ENCODE data around the gene SEZ6L2. TPM values are rescaled to one million over a fixed set of nuclear protein-coding genes. Genes with fewer than 3 reads are reported as not detected.

SEZ6L2 gene
- total RNA-seq, 1 donor from 2014 or later = 13.2 TPM

GRCh38 chr16:29825145-29826044 lies 74.0 kb downstream of the SEZ6L2 start:
- H3K4me3 Mint-ChIP-seq (ENCODE audit: low read depth) = no peak overlapping the region

DNA sequence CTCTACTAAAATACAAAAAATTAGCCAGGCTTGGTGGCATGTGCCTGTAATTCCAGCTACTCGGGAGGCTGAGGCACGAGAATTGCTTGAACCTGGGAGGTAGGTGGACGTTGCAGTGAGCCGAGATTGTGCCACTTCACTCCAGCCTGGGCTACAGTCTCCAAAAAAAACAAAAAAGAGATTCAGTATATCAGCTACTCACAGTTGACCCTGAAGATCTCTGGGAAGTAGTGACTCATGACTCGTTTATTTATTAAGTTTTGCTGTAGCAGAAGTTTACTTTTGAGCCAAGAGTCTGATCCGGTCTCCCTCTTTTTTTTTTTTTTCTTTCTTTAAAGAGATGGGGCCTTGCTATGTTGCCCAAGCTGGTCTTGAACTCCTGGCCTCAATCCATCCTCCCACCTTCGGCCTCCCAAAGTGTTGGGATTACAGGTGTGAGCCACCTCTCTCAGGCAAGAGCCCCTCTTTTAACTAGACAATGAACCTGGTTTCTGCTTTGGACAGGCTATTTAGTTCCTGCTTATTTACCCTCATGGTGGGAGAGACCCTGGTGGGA lies 74.7 kb downstream of the SEZ6L2 start:
- Mint-ChIP-seq H3K4me1 (ENCODE audit: low read depth) (peaks cover 15% of the 10 kb centered on the region), H3K9me3 (ENCODE audit: low read depth) (no peaks in the 10 kb centered on the region), H3K4me3 (ENCODE audit: low read depth) (no peak overlapping the region), H3K27ac (no peak overlapping the region), H3K36me3 (ENCODE audit: insufficient read depth) (peaks cover 1% of the 10 kb centered on the region), H3K27me3 (no peaks in the 10 kb centered on the region)
- TF ChIP-seq, protein P1, sequence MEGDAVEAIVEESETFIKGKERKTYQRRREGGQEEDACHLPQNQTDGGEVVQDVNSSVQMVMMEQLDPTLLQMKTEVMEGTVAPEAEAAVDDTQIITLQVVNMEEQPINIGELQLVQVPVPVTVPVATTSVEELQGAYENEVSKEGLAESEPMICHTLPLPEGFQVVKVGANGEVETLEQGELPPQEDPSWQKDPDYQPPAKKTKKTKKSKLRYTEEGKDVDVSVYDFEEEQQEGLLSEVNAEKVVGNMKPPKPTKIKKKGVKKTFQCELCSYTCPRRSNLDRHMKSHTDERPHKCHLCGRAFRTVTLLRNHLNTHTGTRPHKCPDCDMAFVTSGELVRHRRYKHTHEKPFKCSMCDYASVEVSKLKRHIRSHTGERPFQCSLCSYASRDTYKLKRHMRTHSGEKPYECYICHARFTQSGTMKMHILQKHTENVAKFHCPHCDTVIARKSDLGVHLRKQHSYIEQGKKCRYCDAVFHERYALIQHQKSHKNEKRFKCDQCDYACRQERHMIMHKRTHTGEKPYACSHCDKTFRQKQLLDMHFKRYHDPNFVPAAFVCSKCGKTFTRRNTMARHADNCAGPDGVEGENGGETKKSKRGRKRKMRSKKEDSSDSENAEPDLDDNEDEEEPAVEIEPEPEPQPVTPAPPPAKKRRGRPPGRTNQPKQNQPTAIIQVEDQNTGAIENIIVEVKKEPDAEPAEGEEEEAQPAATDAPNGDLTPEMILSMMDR (IDR thresholded peaks at IDR 0.05; ENCODE audit: unreplicated experiment) = no peak
- no peak for DNase-seq (ENCODE audit: low spot score, unreplicated experiment)

More at GRCh38 chr16:29825145-29826044, 74.0 kb downstream of the SEZ6L2 start:
- TF ChIP-seq, protein P1 (IDR thresholded peaks at IDR 0.05; ENCODE audit: unreplicated experiment) = no peak
- DNase-seq (ENCODE audit: low spot score, unreplicated experiment) = no peak
- H3K4me1 Mint-ChIP-seq (ENCODE audit: low read depth) = peaks cover 14% of the 10 kb centered on the region
- H3K36me3 Mint-ChIP-seq (ENCODE audit: insufficient read depth) = no peaks in the 10 kb centered on the region
- no peaks in the 10 kb centered on the region for H3K27me3 Mint-ChIP-seq
- H3K9me3 Mint-ChIP-seq (ENCODE audit: low read depth) = no peaks in the 10 kb centered on the region
- peak overlapping the region; percentile 30 for H3K27ac Mint-ChIP-seq

DNA sequence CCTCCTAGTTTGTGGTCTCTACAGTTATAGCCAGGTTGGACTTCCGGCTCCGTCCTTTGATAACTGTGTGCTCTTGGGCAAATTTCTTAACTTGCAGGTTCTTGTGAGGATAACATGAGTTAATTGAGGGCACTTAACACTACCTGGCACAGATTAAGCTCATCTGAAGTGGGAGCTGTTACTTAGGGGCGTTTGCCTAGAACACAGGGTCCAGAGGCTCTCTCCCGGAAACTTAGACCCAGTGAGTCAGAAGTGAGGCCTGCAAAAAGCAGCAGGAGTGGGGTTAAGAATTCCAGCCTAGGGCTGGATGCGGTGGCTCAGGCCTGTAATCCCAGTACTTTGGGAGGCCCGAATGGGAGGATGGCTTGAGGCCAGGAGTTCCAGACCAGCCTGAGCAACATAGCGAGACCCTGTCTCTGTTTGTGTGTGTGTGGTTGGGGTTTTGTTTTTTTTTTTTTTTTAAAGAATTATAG lies 77.7 kb downstream of the SEZ6L2 start:
- Mint-ChIP-seq H3K27ac (peak overlapping the region; percentile 37), H3K9me3 (ENCODE audit: low read depth) (no peaks in the 10 kb centered on the region), H3K27me3 (no peaks in the 10 kb centered on the region), H3K4me3 (ENCODE audit: low read depth) (no peak overlapping the region), H3K36me3 (ENCODE audit: insufficient read depth) (peaks cover 15% of the 10 kb centered on the region), H3K4me1 (ENCODE audit: low read depth) (peaks cover 24% of the 10 kb centered on the region)
- TF ChIP-seq, protein P1 (IDR thresholded peaks at IDR 0.05; ENCODE audit: unreplicated experiment) = no peak
- no peak for DNase-seq (ENCODE audit: low spot score, unreplicated experiment)

Other genes starting within 250 kb of the SEZ6L2 start
- gene SPN, start 236.3 kb downstream of the SEZ6L2 start, total RNA-seq = 0.19 and 0.20 TPM in 2 replicates
- 106 and 115 TPM in 2 replicates for gene QPRT, start 220.4 kb downstream of the SEZ6L2 start, total RNA-seq
- 0.17 and 0.38 TPM in 2 replicates for gene C16orf54, start 153.6 kb downstream of the SEZ6L2 start, total RNA-seq
- not detected in 2 replicates for gene ZG16, start 121.3 kb downstream of the SEZ6L2 start, total RNA-seq
- 78.4 and 79.8 TPM in 2 replicates for gene KIF22, start 108.8 kb downstream of the SEZ6L2 start, total RNA-seq
- 345 and 347 TPM in 2 replicates for gene MAZ, start 93.0 kb downstream of the SEZ6L2 start, total RNA-seq
- gene PRRT2, start 87.4 kb downstream of the SEZ6L2 start, total RNA-seq = 1.4 and 2.4 TPM in 2 replicates
- 26.4 and 29.9 TPM in 2 replicates for gene PAGR1, start 83.4 kb downstream of the SEZ6L2 start, total RNA-seq
- 6.5 and 9.0 TPM in 2 replicates for gene MVP, start 79.1 kb downstream of the SEZ6L2 start, total RNA-seq
- gene CDIPT, start 36.3 kb downstream of the SEZ6L2 start, total RNA-seq = 46.3 and 51.2 TPM in 2 replicates
- 3.1 and 3.8 TPM in 2 replicates for gene ASPHD1, start 938 bp upstream of the SEZ6L2 start, total RNA-seq
- 31.4 and 34.7 TPM in 2 replicates for gene KCTD13, start 26.7 kb upstream of the SEZ6L2 start, total RNA-seq
- gene TMEM219, start 62.5 kb upstream of the SEZ6L2 start, total RNA-seq = 89.4 and 91.9 TPM in 2 replicates
- 51.1 and 54.0 TPM in 2 replicates for gene TAOK2, start 74.3 kb upstream of the SEZ6L2 start, total RNA-seq
- 11.4 and 12.0 TPM in 2 replicates for gene HIRIP3, start 96.1 kb upstream of the SEZ6L2 start, total RNA-seq
- 72.7 and 74.2 TPM in 2 replicates for gene INO80E, start 96.7 kb upstream of the SEZ6L2 start, total RNA-seq
- gene DOC2A, start 111.5 kb upstream of the SEZ6L2 start, total RNA-seq = 4.4 and 5.0 TPM in 2 replicates
- not detected in 2 replicates for gene C16orf92, start 123.6 kb upstream of the SEZ6L2 start, total RNA-seq
- gene TLCD3B, start 131.7 kb upstream of the SEZ6L2 start, total RNA-seq = 1.5 and 1.7 TPM in 2 replicates
- 273 and 283 TPM in 2 replicates for gene ALDOA, start 166.2 kb upstream of the SEZ6L2 start, total RNA-seq
- 142 and 144 TPM in 2 replicates for gene PPP4C, start 176.4 kb upstream of the SEZ6L2 start, total RNA-seq
- gene TBX6, start 192.4 kb upstream of the SEZ6L2 start, total RNA-seq = 3.5 and 3.9 TPM in 2 replicates
- 41.7 and 45.7 TPM in 2 replicates for gene YPEL3, start 196.7 kb upstream of the SEZ6L2 start, total RNA-seq
- gene GDPD3, start 214.0 kb upstream of the SEZ6L2 start, total RNA-seq = 13.3 and 13.8 TPM in 2 replicates
- 59.8 and 62.8 TPM in 2 replicates for gene MAPK3, start 223.7 kb upstream of the SEZ6L2 start, total RNA-seq

Data from progenitor cell of endocrine pancreas (in vitro differentiated cells).